IMR-90 (cell line): ENCODE data around the gene SH3RF1. TPM values are rescaled to one million over a fixed set of nuclear protein-coding genes. Genes with fewer than 3 reads are reported as not detected.

Source experiments
- ATAC-seq: fragments of 200-7000 bp; cut with Tn5 transposase; 2 replicates; pipeline ENCODE4 v1.9.1; 2020; ENCODE audit warnings: low read depth, mild to moderate bottlenecking, moderate library complexity
- BruUV-seq: library from RNA; stranded (reverse); fragments of 400-500 nt; replicated peaks from 2 replicates; lab custom pipeline; 2021; lab: Mats Ljungman, UMichigan
- CTCF ChIA-PET: fragments of 300-600 bp; formaldehyde crosslinking; extraction: SDS; loops from one replicate; lab custom pipeline; 2021; ENCODE audit warnings: antibody characterized with exemption; lab: Yijun Ruan, JAX
- POLR2A ChIA-PET: fragments of 300-600 bp; sonication (Branson Sonifier 250); formaldehyde crosslinking; loops from one replicate; lab custom pipeline; 2022; ENCODE audit warnings: antibody characterized with exemption; ENCODE audit not compliant: unreplicated experiment; lab: Charles Lee
- DNase-seq: peaks from one replicate; pipeline ENCODE4 v3.0.0; 2013
- H2AFZ ChIP-seq: replicated peaks from 2 replicates; pipeline ENCODE3; 2013; ENCODE audit warnings: low read length, mild to moderate bottlenecking; ENCODE audit not compliant: poor library complexity
- H2AK5ac ChIP-seq: 2 replicates; pipeline ENCODE4 v1.6.1; 2013; ENCODE audit warnings: low read depth, low read length, inconsistent platforms
- H2AK9ac ChIP-seq: replicated peaks from 2 replicates; pipeline ENCODE3; 2013; ENCODE audit warnings: mild to moderate bottlenecking, low read depth, low read length, moderate library complexity; ENCODE audit not compliant: poor library complexity
- H2BK120ac ChIP-seq: 2 replicates; pipeline ENCODE4 v1.6.1; 2013; ENCODE audit warnings: low read depth, low read length, inconsistent platforms
- H2BK15ac ChIP-seq: 3 replicates; pipeline ENCODE4 v1.6.1; 2013; ENCODE audit warnings: low read depth, low read length, inconsistent platforms
- H2BK20ac ChIP-seq: 2 replicates; pipeline ENCODE4 v1.6.1; 2013; ENCODE audit warnings: low read depth, mild to moderate bottlenecking, inconsistent platforms, low read length, moderate library complexity
- H2BK5ac ChIP-seq: 2 replicates; pipeline ENCODE4 v1.6.1; 2013; ENCODE audit warnings: mild to moderate bottlenecking, low read depth, low read length, inconsistent platforms; ENCODE audit not compliant: poor library complexity, severe bottlenecking
- H3K14ac ChIP-seq: replicated peaks from 2 replicates; pipeline ENCODE4 v1.6.1; 2013; ENCODE audit warnings: low read depth, low read length, inconsistent platforms
- H3K18ac ChIP-seq: 2 replicates; pipeline ENCODE4 v1.6.1; 2013; ENCODE audit warnings: low read depth, low read length, control low read depth
- H3K23ac ChIP-seq: 2 replicates; pipeline ENCODE4 v1.6.1; 2013; ENCODE audit warnings: low read depth, low read length, inconsistent platforms
- H3K27ac ChIP-seq: 2 replicates; pipeline ENCODE4 v1.5.1; 2013; ENCODE audit warnings: mild to moderate bottlenecking, control low read depth, low read length; ENCODE audit not compliant: insufficient read depth
- H3K27me3 ChIP-seq: 2 replicates; pipeline ENCODE4 v1.6.1; 2013; ENCODE audit warnings: low read length; ENCODE audit not compliant: control insufficient read depth, insufficient read depth
- H3K36me3 ChIP-seq: 2 replicates; pipeline ENCODE4 v1.6.1; 2013; ENCODE audit warnings: low read length, mixed read lengths; ENCODE audit not compliant: control insufficient read depth, insufficient read depth
- H3K4ac ChIP-seq: 2 replicates; pipeline ENCODE4 v1.6.1; 2013; ENCODE audit warnings: low read depth, low read length, inconsistent platforms
- H3K4me1 ChIP-seq: 2 replicates; pipeline ENCODE4 v1.6.1; 2013; ENCODE audit warnings: low read length, mixed read lengths; ENCODE audit not compliant: control insufficient read depth, insufficient read depth
- H3K4me2 ChIP-seq: 2 replicates; pipeline ENCODE4 v1.6.1; 2013; ENCODE audit warnings: low read depth, mild to moderate bottlenecking, control low read depth, low read length, moderate library complexity
- H3K4me3 ChIP-seq: 2 replicates; pipeline ENCODE4 v1.5.1; 2013; ENCODE audit warnings: low read depth, mild to moderate bottlenecking, control low read depth, low read length, moderate library complexity; ENCODE audit not compliant: insufficient read depth
- H3K56ac ChIP-seq: 2 replicates; pipeline ENCODE4 v1.6.1; 2013; ENCODE audit warnings: low read length, inconsistent platforms; ENCODE audit not compliant: insufficient read depth; ENCODE audit errors: extremely low read depth
- H3K79me1 ChIP-seq, 2 experiments: 2 replicates each; pipeline ENCODE4 v1.6.1; 2013; ENCODE audit warnings: low read length in 2 of 2, inconsistent platforms in 1 of 2, low read depth in 1 of 2
- H3K9ac ChIP-seq: 2 replicates; pipeline ENCODE4 v1.6.1; 2013; ENCODE audit warnings: low read depth, low read length, control low read depth
- H3K9me1 ChIP-seq: 2 replicates; pipeline ENCODE4 v1.6.1; 2013; ENCODE audit warnings: low read length, inconsistent platforms; ENCODE audit not compliant: insufficient read depth
- H3K9me3 ChIP-seq: 2 replicates; pipeline ENCODE4 v1.6.1; 2013; ENCODE audit warnings: low read length; ENCODE audit not compliant: control insufficient read depth, insufficient read depth
- H4K20me1 ChIP-seq: 2 replicates; pipeline ENCODE4 v1.6.1; 2013; ENCODE audit warnings: low read length, inconsistent platforms; ENCODE audit not compliant: insufficient read depth
- H4K5ac ChIP-seq: 2 replicates; pipeline ENCODE4 v1.6.1; 2013; ENCODE audit warnings: mild to moderate bottlenecking, low read depth, low read length, control low read depth
- H4K8ac ChIP-seq, 2 experiments: 2 replicates each; pipeline ENCODE4 v1.6.1; 2013; ENCODE audit warnings: low read depth in 2 of 2, low read length in 2 of 2, control low read depth in 1 of 2, inconsistent platforms in 1 of 2
- H4K91ac ChIP-seq: 2 replicates; pipeline ENCODE4 v1.6.1; 2013; ENCODE audit warnings: low read depth, low read length, inconsistent platforms; ENCODE audit not compliant: insufficient read depth
- BHLHE40 ChIP-seq: fragments of 150-350 bp; IDR thresholded peaks from 2 replicates; pipeline ENCODE4 v1.6.1; 2016; ENCODE audit warnings: mild to moderate bottlenecking, low read depth, low read length
- CHD1 ChIP-seq: IDR thresholded peaks from 2 replicates; pipeline ENCODE4 v1.6.1; 2012; ENCODE audit warnings: low read depth, low read length, improper control_type of control experiment
- CTCF ChIP-seq: conservative IDR thresholded peaks from 2 replicates; pipeline ENCODE4 v1.5.1; 2012; ENCODE audit warnings: mild to moderate bottlenecking, low read depth, low read length, improper control_type of control experiment
- FOS ChIP-seq: fragments of 150-350 bp; IDR thresholded peaks from 2 replicates; pipeline ENCODE4 v1.6.1; 2016; ENCODE audit warnings: low read depth, low read length
- MAZ ChIP-seq: IDR thresholded peaks from 2 replicates; pipeline ENCODE4 v1.6.1; 2012; ENCODE audit warnings: low read depth, mild to moderate bottlenecking, low read length, improper control_type of control experiment, moderate library complexity, borderline replicate concordance
- MXI1 ChIP-seq: IDR thresholded peaks from 2 replicates; pipeline ENCODE4 v1.6.1; 2012; ENCODE audit warnings: low read depth, mild to moderate bottlenecking, low read length, moderate library complexity, borderline replicate concordance
- NFE2L2 ChIP-seq: fragments of 150-350 bp; IDR thresholded peaks from 2 replicates; pipeline ENCODE4 v1.6.1; 2016; ENCODE audit warnings: low read depth, mild to moderate bottlenecking, low read length
- RAD21 ChIP-seq: IDR thresholded peaks from 2 replicates; pipeline ENCODE4 v1.6.1; 2012; ENCODE audit warnings: low read length, improper control_type of control experiment
- RCOR1 ChIP-seq: IDR thresholded peaks from 2 replicates; pipeline ENCODE4 v1.6.1; 2012; ENCODE audit warnings: mild to moderate bottlenecking, low read length, improper control_type of control experiment; ENCODE audit not compliant: insufficient replicate concordance
- RFX5 ChIP-seq: IDR thresholded peaks from 2 replicates; pipeline ENCODE4 v1.8.0; 2012; ENCODE audit warnings: low read depth, mild to moderate bottlenecking, low read length, moderate library complexity
- SMC3 ChIP-seq: fragments of 150-350 bp; IDR thresholded peaks from 2 replicates; pipeline ENCODE4 v1.6.1; 2016; ENCODE audit warnings: low read depth, mild to moderate bottlenecking, antibody characterized with exemption, low read length, moderate library complexity
- USF2 ChIP-seq: fragments of 150-350 bp; IDR thresholded peaks from 2 replicates; pipeline ENCODE4 v1.6.1; 2017; ENCODE audit warnings: mild to moderate bottlenecking, antibody characterized with exemption, low read length, low read depth
- WGBS, 2 experiments: methylation state at CpG; one replicate each; pipeline versions ENCODE4 v1.1.5 to v1.1.7; 2013; ENCODE audit warnings: missing lambda C conversion rate in 2 of 2; ENCODE audit not compliant: insufficient read length in 1 of 2; ENCODE audit errors: extremely low coverage in 2 of 2; 5-methylcytosine and 5-hydroxymethylcytosine counted together
- dilution Hi-C: fragments of 300-500 bp; cut with HindIII; formaldehyde crosslinking; loops from one replicate; pipeline ENCODE4 v1.14.3; 2018; ENCODE audit warnings: low sequenced_read_pairs; ENCODE audit not compliant: unreplicated experiment
- in situ Hi-C: fragments of 300-500 bp; cut with MboI; formaldehyde crosslinking; loops from 3 replicates; pipeline ENCODE4 v1.14.3; 2019; ENCODE audit warnings: low sequenced_read_pairs, inconsistent platforms, mixed read lengths
- intact Hi-C: fragments of 100-400 bp; cut with micrococcal nuclease; formaldehyde crosslinking; loops from 2 replicates; pipeline ENCODE4 v1.10.0; 2022
- polyA plus RNA-seq, 3 experiments: library from polyadenylated mRNA; depleted of rRNA; stranded (reverse); fragments of >200 nt; gene quantifications; 2 replicates each; pipeline ENCODE4 v1.2.3, GENCODE V29; 2012; ENCODE audit warnings: low replicate concordance in 1 of 3
- total RNA-seq: library from RNA; depleted of rRNA; stranded (reverse); fragments of >200 nt; gene quantifications from 2 replicates; pipeline ENCODE4 v1.2.3, GENCODE V29; 2012
- TF ChIP-seq, protein P1 (sequence below): fragments of 150-350 bp; IDR thresholded peaks from 2 replicates; pipeline ENCODE4 v1.6.1; 2016; ENCODE audit warnings: low read depth, mild to moderate bottlenecking, low read length, moderate library complexity, borderline replicate concordance

SH3RF1 gene
- total and polyA plus RNA-seq, 2 of the 4 experiments (the other 2 are of a cell fraction) = 22.0 to 29.8 TPM

- DNase-seq = no peak
- peak overlapping the region; percentile 44; the same call in 1 of the 2 replicates for H3K4ac ChIP-seq
- ChIA-PET CTCF (interaction anchor here (0.6 kb wide), 1 partner anchor 49 kb away, joined by 5 read pairs; the partner anchor contains the start of gene CBR4), POLR2A (no interaction called here)
- H4K8ac ChIP-seq = peak overlapping the region in 1 of 2 experiments; percentile 63; a peak in 3 of 4 replicates
- in situ Hi-C loops (no loop called here), dilution Hi-C loops (no loop called here), intact Hi-C loops (no loop called here)
- no peak overlapping the region for H3K9ac ChIP-seq
- H3K4me1 ChIP-seq = peaks cover 12% of the 10 kb centered on the region
- WGBS, 2 experiments = 46% methylated on average over 12 of the region's 22 CpGs; no CpG with 5 or more reads in 1 of the 2 experiments
- H3K27ac ChIP-seq = no peak overlapping the region
- BruUV-seq = no TSS peak
- peak overlapping the region; percentile 42; the same call in 1 of the 3 replicates for H2BK15ac ChIP-seq
- no peaks in the 10 kb centered on the region for H4K20me1 ChIP-seq
- no peaks in the 10 kb centered on the region for H3K27me3 ChIP-seq
- H3K9me1 ChIP-seq = peaks cover 7% of the 10 kb centered on the region
- no peaks in the 10 kb centered on the region for H3K9me3 ChIP-seq
- peak overlapping the region; percentile 11 for H3K23ac ChIP-seq
- H3K4me2 ChIP-seq = peak overlapping the region; percentile 39; the same call in 1 of the 2 replicates
- H2AFZ ChIP-seq = peak overlapping the region; percentile 82
- H3K14ac ChIP-seq = peak overlapping the region; percentile 58
- no peak overlapping the region for H4K91ac ChIP-seq
- H3K18ac ChIP-seq = peak overlapping the region; percentile 38; the same call in 1 of the 2 replicates
- H2AK9ac ChIP-seq = peak overlapping the region; percentile 74
- no peak overlapping the region for H3K4me3 ChIP-seq
- H2AK5ac ChIP-seq = peak overlapping the region; percentile 10; the same call in 1 of the 2 replicates
- H3K36me3 ChIP-seq = no peaks in the 10 kb centered on the region
- no peak overlapping the region for H4K5ac ChIP-seq
- H3K56ac ChIP-seq = no peak overlapping the region
- no peak for ATAC-seq
- peak overlapping the region; percentile 37 for H2BK20ac ChIP-seq
- H2BK5ac ChIP-seq = no peak overlapping the region
- H2BK120ac ChIP-seq = peak overlapping the region; percentile 52
- no peaks in the 10 kb centered on the region for H3K79me1 ChIP-seq
- TF ChIP-seq NFE2L2 (no peak), USF2 (no peak), CHD1 (no peak), RFX5 (no peak), RCOR1 (no peak), RAD21 (no peak), SMC3 (no peak), MAZ (no peak), BHLHE40 (no peak), CTCF (no peak), FOS (no peak), MXI1 (no peak)
- TF ChIP-seq, protein P1, sequence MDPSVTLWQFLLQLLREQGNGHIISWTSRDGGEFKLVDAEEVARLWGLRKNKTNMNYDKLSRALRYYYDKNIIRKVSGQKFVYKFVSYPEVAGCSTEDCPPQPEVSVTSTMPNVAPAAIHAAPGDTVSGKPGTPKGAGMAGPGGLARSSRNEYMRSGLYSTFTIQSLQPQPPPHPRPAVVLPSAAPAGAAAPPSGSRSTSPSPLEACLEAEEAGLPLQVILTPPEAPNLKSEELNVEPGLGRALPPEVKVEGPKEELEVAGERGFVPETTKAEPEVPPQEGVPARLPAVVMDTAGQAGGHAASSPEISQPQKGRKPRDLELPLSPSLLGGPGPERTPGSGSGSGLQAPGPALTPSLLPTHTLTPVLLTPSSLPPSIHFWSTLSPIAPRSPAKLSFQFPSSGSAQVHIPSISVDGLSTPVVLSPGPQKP = no peak
These were observed 211.2 kb downstream of the SH3RF1 start for GRCh38 chr4:169059306-169060211.
